Testis (tissue), 3 donors: ENCODE measurements around the gene CYP21A2. TPM values are rescaled to one million over a fixed set of nuclear protein-coding genes. Genes with fewer than 3 reads are reported as not detected.

Source experiments
- DNase-seq: peaks from one replicate; pipeline ENCODE4 v3.0.0-alpha.2; 2019
- H3K27ac ChIP-seq, 2 donors: fragments of 200-600 bp; sonication (generic); one replicate each; pipeline ENCODE4 v1.5.1; 2019
- H3K27me3 ChIP-seq: fragments of 200-600 bp; sonication (generic); one replicate; pipeline ENCODE4 v1.5.1; 2019
- H3K36me3 ChIP-seq: fragments of 200-600 bp; sonication (generic); one replicate; pipeline ENCODE4 v1.5.1; 2017; ENCODE audit warnings: low read depth; ENCODE audit errors: missing control alignments
- H3K4me1 ChIP-seq: fragments of 200-600 bp; sonication (generic); one replicate; pipeline ENCODE4 v1.5.1; 2019
- H3K4me3 ChIP-seq, 2 donors: fragments of 200-600 bp; sonication (generic); one replicate each; pipeline ENCODE4 v1.5.1; 2017 to 2019
- H3K9me3 ChIP-seq: fragments of 200-600 bp; sonication (generic); one replicate; pipeline ENCODE4 v1.5.1; 2017
- POLR2A ChIP-seq: fragments of 450-650 bp; IDR thresholded peaks from one replicate; pipeline ENCODE4 v1.6.1; 2017; ENCODE audit warnings: antibody characterized with exemption, mild to moderate bottlenecking, moderate library complexity
- WGBS, 2 donors: methylation state at CpG; one replicate each; pipeline ENCODE4 v1.1.5; 2018; 5-methylcytosine and 5-hydroxymethylcytosine counted together
- intact Hi-C: fragments of 100-400 bp; cut with DNase I; formaldehyde crosslinking; loops from one replicate; pipeline ENCODE4 v1.15.1; 2023; ENCODE audit warnings: low total_unique reads
- polyA plus RNA-seq: library from polyadenylated mRNA; stranded (reverse); fragments of 350-450 nt; fragmentation: Illumina TruSeq; extraction: RNeasy Lipid Tissue Mini Kit (QIAGEN cat#74804); gene quantifications from one replicate; pipeline ENCODE4 v1.2.3, GENCODE V29; 2014; ENCODE audit warnings: low read depth, low replicate concordance; ENCODE audit not compliant: insufficient read depth
- total RNA-seq, 2 donors: library from RNA; depleted of rRNA; stranded (reverse); fragments of >200 nt; gene quantifications; one replicate each; pipeline ENCODE4 v1.2.3, GENCODE V29; 2016
- TF ChIP-seq, protein P1 (sequence below), 3 experiments: fragments of 450-650 bp in 2 of 3; fragments of 200-600 bp in 1 of 3; sonication (generic) in 1 of 3; IDR thresholded peaks; one replicate each; pipeline ENCODE4 v1.5.1; 2016 to 2019; ENCODE audit warnings: antibody characterized with exemption in 3 of 3, mild to moderate bottlenecking in 2 of 3, moderate library complexity in 1 of 3

The CYP21A2 gene
- total and polyA plus RNA-seq, 3 donors from 2014 or later = 0.81 to 1.7 (median 0.96) TPM

GRCh38 chr6:32073101-32073500, 34.9 kb downstream of the CYP21A2 start:
- Histone ChIP-seq H3K4me1 (peaks cover 13% of the 10 kb centered on the region), H3K9me3 (no peaks in the 10 kb centered on the region), H3K36me3 (no peaks in the 10 kb centered on the region), H3K27me3 (no peaks in the 10 kb centered on the region), H3K27ac (no peak overlapping the region), H3K4me3 (no peak overlapping the region)
- 94 to 96% methylated on average over 3 of the region's 3 CpGs for WGBS, 2 donors
- intact Hi-C loops = no loop called here
- TF ChIP-seq, protein P1, sequence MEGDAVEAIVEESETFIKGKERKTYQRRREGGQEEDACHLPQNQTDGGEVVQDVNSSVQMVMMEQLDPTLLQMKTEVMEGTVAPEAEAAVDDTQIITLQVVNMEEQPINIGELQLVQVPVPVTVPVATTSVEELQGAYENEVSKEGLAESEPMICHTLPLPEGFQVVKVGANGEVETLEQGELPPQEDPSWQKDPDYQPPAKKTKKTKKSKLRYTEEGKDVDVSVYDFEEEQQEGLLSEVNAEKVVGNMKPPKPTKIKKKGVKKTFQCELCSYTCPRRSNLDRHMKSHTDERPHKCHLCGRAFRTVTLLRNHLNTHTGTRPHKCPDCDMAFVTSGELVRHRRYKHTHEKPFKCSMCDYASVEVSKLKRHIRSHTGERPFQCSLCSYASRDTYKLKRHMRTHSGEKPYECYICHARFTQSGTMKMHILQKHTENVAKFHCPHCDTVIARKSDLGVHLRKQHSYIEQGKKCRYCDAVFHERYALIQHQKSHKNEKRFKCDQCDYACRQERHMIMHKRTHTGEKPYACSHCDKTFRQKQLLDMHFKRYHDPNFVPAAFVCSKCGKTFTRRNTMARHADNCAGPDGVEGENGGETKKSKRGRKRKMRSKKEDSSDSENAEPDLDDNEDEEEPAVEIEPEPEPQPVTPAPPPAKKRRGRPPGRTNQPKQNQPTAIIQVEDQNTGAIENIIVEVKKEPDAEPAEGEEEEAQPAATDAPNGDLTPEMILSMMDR (IDR thresholded peaks at IDR 0.05) = no peak
- no peak for DNase-seq

- DNase-seq = no peak
- TF ChIP-seq POLR2A = no peak
- TF ChIP-seq, protein P1 (IDR thresholded peaks at IDR 0.05) = no peak
- intact Hi-C loops = no loop called here
- 95 to 97% methylated on average over 10 of the region's 10 CpGs for WGBS, 2 donors
- Histone ChIP-seq H3K4me1 (peaks cover 15% of the 10 kb centered on the region), H3K27me3 (no peaks in the 10 kb centered on the region), H3K36me3 (no peaks in the 10 kb centered on the region), H3K27ac (no peak overlapping the region), H3K4me3 (no peak overlapping the region), H3K9me3 (no peaks in the 10 kb centered on the region)
Measured at GRCh38 chr6:32073613-32074012, 35.4 kb downstream of the CYP21A2 start.

DNA sequence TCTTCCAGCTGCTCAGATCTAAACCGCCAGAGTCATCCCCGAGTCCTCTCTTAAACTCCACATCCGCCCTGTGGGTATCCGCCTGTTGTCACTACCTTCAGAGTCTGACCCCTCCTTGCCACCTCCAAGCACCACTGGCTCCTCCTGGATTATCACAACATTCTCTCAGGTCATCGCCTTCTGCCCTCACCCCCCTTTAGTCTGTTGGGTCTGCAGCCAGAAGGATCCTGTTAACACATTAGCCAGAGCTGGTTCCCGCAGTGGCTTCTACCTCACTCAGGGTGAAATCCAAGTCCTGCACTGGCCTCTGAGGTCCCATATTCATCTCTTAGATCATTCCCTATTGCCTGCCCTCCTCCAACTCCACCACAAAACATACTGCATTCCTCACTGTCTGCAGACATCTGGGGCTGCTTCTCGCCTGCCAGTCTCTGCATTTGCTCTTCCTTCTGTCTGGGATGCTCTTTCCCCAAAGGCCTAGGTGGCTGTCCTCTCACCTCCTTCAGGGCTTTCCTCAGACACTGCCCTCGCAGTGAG, 36.8 kb downstream of the CYP21A2 start:
- DNase-seq = no peak
- peaks cover 26% of the 10 kb centered on the region for H3K4me1 ChIP-seq
- no peak for TF ChIP-seq POLR2A
- TF ChIP-seq, protein P1 (IDR thresholded peaks at IDR 0.05) = no peak
- no peaks in the 10 kb centered on the region for H3K9me3 ChIP-seq
- intact Hi-C loops = no loop called here
- no peaks in the 10 kb centered on the region for H3K27me3 ChIP-seq
- no peaks in the 10 kb centered on the region for H3K36me3 ChIP-seq
- WGBS, 2 donors = 93 to 94% methylated on average over 8 of the region's 8 CpGs
- H3K4me3 ChIP-seq = no peak overlapping the region
- H3K27ac ChIP-seq = no peak overlapping the region

DNA sequence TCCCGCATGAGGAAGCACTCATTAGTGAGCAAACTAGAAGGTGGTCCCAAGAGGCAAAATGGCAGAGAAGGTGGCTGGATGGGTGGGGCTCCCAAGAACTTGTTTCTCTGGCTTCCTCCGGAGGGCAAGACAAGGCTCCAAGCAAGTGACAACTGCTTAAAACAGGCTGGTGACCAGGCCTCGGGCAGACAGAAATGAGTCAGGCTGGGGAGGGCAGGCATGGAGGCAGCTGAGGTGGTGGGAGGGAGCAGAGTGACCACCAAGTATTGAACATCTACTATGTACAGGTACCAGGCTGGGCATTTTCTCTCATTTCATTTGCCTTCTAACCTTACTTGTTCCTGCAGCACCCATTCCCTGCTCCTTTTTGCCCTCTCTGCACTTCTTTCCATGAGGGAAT, 37.6 kb downstream of the CYP21A2 start:
- no peak for DNase-seq
- no peaks in the 10 kb centered on the region for H3K9me3 ChIP-seq
- intact Hi-C loops = no loop called here
- H3K27me3 ChIP-seq = no peaks in the 10 kb centered on the region
- H3K4me3 ChIP-seq = no peak overlapping the region
- no peaks in the 10 kb centered on the region for H3K36me3 ChIP-seq
- peaks cover 29% of the 10 kb centered on the region for H3K4me1 ChIP-seq
- TF ChIP-seq POLR2A = no peak
- TF ChIP-seq, protein P1 (IDR thresholded peaks at IDR 0.05) = no peak
- no peak overlapping the region for H3K27ac ChIP-seq
- WGBS, 2 donors = 86 to 90% methylated on average over 3 of the region's 3 CpGs

GRCh38 chr6:32076321-32076809, 38.1 kb downstream of the CYP21A2 start:
- Histone ChIP-seq H3K27me3 (no peaks in the 10 kb centered on the region), H3K4me1 (peaks cover 35% of the 10 kb centered on the region), H3K4me3 (no peak overlapping the region), H3K27ac (no peak overlapping the region), H3K36me3 (no peaks in the 10 kb centered on the region), H3K9me3 (no peaks in the 10 kb centered on the region)
- TF ChIP-seq, protein P1 (IDR thresholded peaks at IDR 0.05) = no peak
- TF ChIP-seq POLR2A = no peak
- no peak for DNase-seq
- intact Hi-C loops = no loop called here
- WGBS, 2 donors = 45 to 63% methylated on average over 12 of the region's 12 CpGs
